ENCODE measurements around the gene PLET1.
A peak's percentile ranks its signal among the peaks of the same experiment; 100 is the strongest.

PLET1 gene

GRCh38 chr11:112226062-112226830 is 34.4 kb downstream of the PLET1 start, which contains the start of gene PTS (continued):
- TF ChIP-seq ZNF280D (tag by site-specific recombination; IDR thresholded peaks at IDR 0.05) (no peak), REST (tag by site-specific recombination; IDR thresholded peaks at IDR 0.05) (peak; percentile 61; the same call in 1 of the 2 replicates), ZNF133 (tag by site-specific recombination; IDR thresholded peaks at IDR 0.05) (no peak), ZNF449 (tag by site-specific recombination; IDR thresholded peaks at IDR 0.05) (no peak), BCL11B (tag by site-specific recombination; IDR thresholded peaks at IDR 0.05; ENCODE audit: low read depth) (no peak), WT1 (tag by site-specific recombination; IDR thresholded peaks at IDR 0.05) (no peak), ZBTB10 (tag by site-specific recombination; IDR thresholded peaks at IDR 0.05) (no peak), ZNF621 (tag by site-specific recombination; IDR thresholded peaks at IDR 0.05) (no peak), RBAK (tag by site-specific recombination; IDR thresholded peaks at IDR 0.05) (no peak), ZNF221 (tag by site-specific recombination; IDR thresholded peaks at IDR 0.05; ENCODE audit: borderline replicate concordance) (no peak), ZBTB6 (tag by site-specific recombination; IDR thresholded peaks at IDR 0.05) (0 out of 2 replicates have a peak, but pooled peaks have one; percentile 51), ZNF2 (tag by site-specific recombination; IDR thresholded peaks at IDR 0.05) (no peak), ZBTB1 (tag by site-specific recombination; IDR thresholded peaks at IDR 0.05) (no peak), ZNF138 (tag by site-specific recombination; IDR thresholded peaks at IDR 0.05; ENCODE audit: borderline replicate concordance) (no peak), ZNF26 (tag by site-specific recombination; IDR thresholded peaks at IDR 0.05) (no peak), ZSCAN4 (tag by site-specific recombination; IDR thresholded peaks at IDR 0.05) (no peak), ZNF837 (tag by site-specific recombination; IDR thresholded peaks at IDR 0.05) (no peak), ZNF654 (tag by site-specific recombination; IDR thresholded peaks at IDR 0.05; ENCODE audit: low read depth) (no peak), ZBTB17 (tag by site-specific recombination; IDR thresholded peaks at IDR 0.05) (peak; percentile 78), SP3 (tag by site-specific recombination; IDR thresholded peaks at IDR 0.05) (peak; percentile 60), GLI4 (tag by site-specific recombination; IDR thresholded peaks at IDR 0.05) (no peak)

Measured in HEK293 (cell line).